WTC11 (cell line): ENCODE measurements around the gene SLC20A1. TPM values are rescaled to one million over a fixed set of nuclear protein-coding genes. Genes with fewer than 3 reads are reported as not detected.
"Not testable (repeated sequence)": the region's sequence is repeated elsewhere in the genome, so short reads cannot be mapped to it uniquely, and the experiment has no call there.

Source experiments
- ATAC-seq: fragments of 200-7000 bp; cut with Tn5 transposase; 2 replicates; pipeline ENCODE4 v1.10.0; 2021; ENCODE audit warnings: mild to moderate bottlenecking, moderate library complexity
- CTCF ChIA-PET: fragments of 300-600 bp; sonication (Branson Sonifier 250); formaldehyde crosslinking; loops from one replicate; lab custom pipeline; 2021; ENCODE audit warnings: antibody characterized with exemption; lab: Charles Lee
- POLR2A ChIA-PET: fragments of 350-600 bp; sonication (Branson Sonifier 250); formaldehyde crosslinking; loops from one replicate; lab custom pipeline; 2021; ENCODE audit warnings: antibody characterized with exemption; lab: Charles Lee
- DNase-seq: peaks from one replicate; pipeline ENCODE4 v3.0.0; 2021; ENCODE audit warnings: low spot score
- H3K27ac Mint-ChIP-seq: 2 replicates; pipeline ENCODE4 v1.8.0; 2021; ENCODE audit warnings: mixed read lengths
- H3K27me3 Mint-ChIP-seq: 2 replicates; pipeline ENCODE4 v1.8.0; 2021; ENCODE audit warnings: low read depth, mild to moderate bottlenecking, moderate library complexity, mixed read lengths
- H3K36me3 Mint-ChIP-seq: 2 replicates; pipeline ENCODE4 v1.8.0; 2021; ENCODE audit warnings: mixed read lengths
- H3K4me1 Mint-ChIP-seq: 2 replicates; pipeline ENCODE4 v1.8.0; 2022; ENCODE audit warnings: mixed read lengths
- H3K4me3 Mint-ChIP-seq: 2 replicates; pipeline ENCODE4 v1.8.0; 2021; ENCODE audit warnings: mild to moderate bottlenecking, moderate library complexity, mixed read lengths
- H3K9me3 Mint-ChIP-seq: 2 replicates; pipeline ENCODE4 v1.8.0; 2021; ENCODE audit warnings: mixed read lengths
- FOXJ3 ChIP-seq: sonication (generic); formaldehyde crosslinking; IDR thresholded peaks from 2 replicates; pipeline ENCODE4 v1.9.0; 2021; ENCODE audit warnings: missing genetic modification reagents, mild to moderate bottlenecking, borderline replicate concordance
- JAZF1 ChIP-seq: fragments of 250-450 bp; sonication (Bioruptor Pico); IDR thresholded peaks from 2 replicates; pipeline ENCODE4 v1.9.0; 2021; ENCODE audit warnings: moderate library complexity, mild to moderate bottlenecking, inconsistent platforms
- JUN ChIP-seq: sonication (generic); formaldehyde crosslinking; IDR thresholded peaks from 2 replicates; pipeline ENCODE4 v1.8.0; 2023; ENCODE audit warnings: mild to moderate bottlenecking, missing genetic modification reagents
- KAT7 ChIP-seq: sonication (generic); formaldehyde crosslinking; IDR thresholded peaks from 2 replicates; pipeline ENCODE4 v1.8.1; 2023; ENCODE audit warnings: missing genetic modification reagents, mild to moderate bottlenecking, borderline replicate concordance
- MLX ChIP-seq: sonication (generic); formaldehyde crosslinking; IDR thresholded peaks from 2 replicates; pipeline ENCODE4 v1.8.1; 2023; ENCODE audit warnings: mild to moderate bottlenecking, missing genetic modification reagents, moderate library complexity
- NFATC4 ChIP-seq: fragments of 250-450 bp; sonication (Bioruptor Pico); IDR thresholded peaks from 2 replicates; pipeline ENCODE4 v1.9.0; 2021; ENCODE audit warnings: mild to moderate bottlenecking
- NFE2L1 ChIP-seq: sonication (generic); formaldehyde crosslinking; IDR thresholded peaks from 2 replicates; pipeline ENCODE4 v1.8.1; 2023; ENCODE audit warnings: missing genetic modification reagents
- OVOL2 ChIP-seq: fragments of 250-450 bp; sonication (Bioruptor Pico); IDR thresholded peaks from 2 replicates; pipeline ENCODE4 v1.9.0; 2021; ENCODE audit warnings: mild to moderate bottlenecking, borderline replicate concordance
- PRDM15 ChIP-seq: sonication (generic); formaldehyde crosslinking; IDR thresholded peaks from 2 replicates; pipeline ENCODE4 v1.8.0; 2022; ENCODE audit warnings: missing genetic modification reagents
- RORB ChIP-seq: fragments of 250-450 bp; sonication (Bioruptor Pico); IDR thresholded peaks from 2 replicates; pipeline ENCODE4 v1.9.0; 2021; ENCODE audit warnings: mild to moderate bottlenecking
- SP1 ChIP-seq: sonication (generic); formaldehyde crosslinking; conservative IDR thresholded peaks from 2 replicates; pipeline ENCODE4 v1.8.1; 2022; ENCODE audit warnings: missing genetic modification reagents
- ZNF219 ChIP-seq: sonication (generic); formaldehyde crosslinking; IDR thresholded peaks from 2 replicates; pipeline ENCODE4 v1.8.0; 2023; ENCODE audit warnings: missing genetic modification reagents, mild to moderate bottlenecking, borderline replicate concordance
- ZNF416 ChIP-seq: fragments of 250-450 bp; sonication (Bioruptor Pico); IDR thresholded peaks from 2 replicates; pipeline ENCODE4 v1.9.0; 2021; ENCODE audit warnings: mild to moderate bottlenecking, inconsistent platforms
- total RNA-seq: library from RNA; stranded (reverse); gene quantifications from 3 replicates; pipeline ENCODE4 v1.2.3, GENCODE V29; 2021
- TF ChIP-seq, protein P1 (sequence below): sonication (generic); formaldehyde crosslinking; IDR thresholded peaks from 2 replicates; pipeline ENCODE4 v1.8.1; 2023; ENCODE audit warnings: mild to moderate bottlenecking, missing genetic modification reagents, moderate library complexity
- TF ChIP-seq, protein P2 (sequence below): sonication (generic); formaldehyde crosslinking; IDR thresholded peaks from 2 replicates; pipeline ENCODE4 v1.8.0; 2023; ENCODE audit warnings: missing genetic modification reagents, mild to moderate bottlenecking, borderline replicate concordance
- TF ChIP-seq, protein P3 (sequence below): sonication (generic); formaldehyde crosslinking; IDR thresholded peaks from 2 replicates; pipeline ENCODE4 v1.8.0; 2022; ENCODE audit warnings: mild to moderate bottlenecking, missing genetic modification reagents

Gene SLC20A1
- total RNA-seq, 1 experiment from 2014 or later, result 59.9 TPM

DNA sequence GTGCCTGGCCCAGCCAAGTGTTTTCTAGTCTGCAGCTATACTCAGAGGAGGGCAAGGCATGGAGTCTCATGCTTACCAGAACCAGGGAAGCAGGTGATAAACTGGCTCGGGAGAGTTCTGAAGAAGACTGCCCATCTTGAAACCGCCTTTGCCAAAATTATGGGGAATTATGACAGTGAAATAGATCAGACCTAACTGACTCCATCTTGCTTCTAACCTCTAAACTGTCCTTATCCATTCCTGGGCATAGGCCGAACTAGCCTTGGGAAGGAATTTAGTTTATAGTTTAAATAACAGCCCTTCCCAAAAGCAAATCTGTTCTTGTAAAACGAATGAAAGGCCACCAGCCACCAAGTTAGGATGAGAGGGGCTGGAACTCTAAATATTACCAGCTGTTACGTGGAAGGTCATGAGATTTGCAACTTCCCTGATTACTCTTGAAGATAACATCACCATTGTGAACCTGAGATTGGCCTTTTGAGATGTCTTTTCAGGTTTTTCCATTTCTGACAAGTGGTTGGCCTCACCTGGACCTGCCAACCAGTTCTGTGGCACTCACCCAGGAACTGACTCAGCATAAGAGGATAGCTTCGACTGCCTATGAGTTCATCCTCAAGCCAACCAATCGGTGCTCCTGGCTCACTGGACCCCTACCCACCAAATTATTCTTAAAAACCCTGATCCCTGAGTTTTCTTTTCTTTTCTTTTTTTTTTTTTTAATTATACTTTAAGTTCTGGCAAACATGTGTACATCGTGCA lies 37.9 kb upstream of the SLC20A1 start:
- no peaks in the 10 kb centered on the region for H3K4me1 Mint-ChIP-seq

DNA sequence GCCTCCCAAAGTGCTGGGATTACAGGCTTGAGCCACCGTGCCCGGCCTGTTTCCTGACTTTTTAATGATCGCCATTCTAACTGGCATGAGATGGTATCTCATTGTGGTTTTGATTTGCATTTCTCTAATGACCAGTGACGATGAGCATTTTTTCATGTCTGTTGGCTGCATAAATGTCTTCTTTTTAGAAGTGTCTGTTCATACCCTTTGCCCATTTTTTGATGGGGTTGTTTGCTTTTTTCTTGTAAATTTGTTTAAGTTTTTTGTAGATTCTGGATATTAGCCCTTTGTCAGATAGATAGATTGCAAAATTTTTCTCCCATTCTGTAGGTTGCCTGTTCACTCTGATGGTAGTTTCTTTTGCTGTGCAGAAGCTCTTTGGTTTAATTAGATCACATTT lies 36.4 kb upstream of the SLC20A1 start:
- Mint-ChIP-seq H3K27me3 (peaks cover 19% of the 10 kb centered on the region), H3K4me1 (peaks cover 11% of the 10 kb centered on the region), H3K9me3 (peaks cover 11% of the 10 kb centered on the region)
- CTCF ChIA-PET, POLR2A ChIA-PET, H3K4me3 Mint-ChIP-seq, ATAC-seq, H3K27ac Mint-ChIP-seq, DNase-seq, H3K36me3 Mint-ChIP-seq: not testable (repeated sequence)

More for the DNA sequence above, 37.9 kb upstream of the SLC20A1 start:
- CTCF ChIA-PET, result interaction anchor here (0.7 to 2.9 kb wide), 5 partner anchors 9 to 119 kb away, joined by 3 to 12 read pairs (median 6); partner anchors contain the start of gene SLC20A1
- Mint-ChIP-seq H3K4me3 (no peak overlapping the region), H3K9me3 (peaks cover 11% of the 10 kb centered on the region)
- TF ChIP-seq OVOL2 (CRISPR knock-in tag), result no peak
- TF ChIP-seq JUN (CRISPR knock-in tag), result no peak
- no peak for TF ChIP-seq FOXJ3
- no peak for TF ChIP-seq SP1
- no peak for TF ChIP-seq PRDM15 (CRISPR knock-in tag)
- TF ChIP-seq NFE2L1 (CRISPR knock-in tag), result no peak
- TF ChIP-seq, protein P1, sequence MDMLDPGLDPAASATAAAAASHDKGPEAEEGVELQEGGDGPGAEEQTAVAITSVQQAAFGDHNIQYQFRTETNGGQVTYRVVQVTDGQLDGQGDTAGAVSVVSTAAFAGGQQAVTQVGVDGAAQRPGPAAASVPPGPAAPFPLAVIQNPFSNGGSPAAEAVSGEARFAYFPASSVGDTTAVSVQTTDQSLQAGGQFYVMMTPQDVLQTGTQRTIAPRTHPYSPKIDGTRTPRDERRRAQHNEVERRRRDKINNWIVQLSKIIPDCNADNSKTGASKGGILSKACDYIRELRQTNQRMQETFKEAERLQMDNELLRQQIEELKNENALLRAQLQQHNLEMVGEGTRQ (CRISPR knock-in tag), result no peak
- TF ChIP-seq RORB (CRISPR knock-in tag), result no peak
- TF ChIP-seq KAT7 (CRISPR knock-in tag), result no peak
- TF ChIP-seq, protein P2, sequence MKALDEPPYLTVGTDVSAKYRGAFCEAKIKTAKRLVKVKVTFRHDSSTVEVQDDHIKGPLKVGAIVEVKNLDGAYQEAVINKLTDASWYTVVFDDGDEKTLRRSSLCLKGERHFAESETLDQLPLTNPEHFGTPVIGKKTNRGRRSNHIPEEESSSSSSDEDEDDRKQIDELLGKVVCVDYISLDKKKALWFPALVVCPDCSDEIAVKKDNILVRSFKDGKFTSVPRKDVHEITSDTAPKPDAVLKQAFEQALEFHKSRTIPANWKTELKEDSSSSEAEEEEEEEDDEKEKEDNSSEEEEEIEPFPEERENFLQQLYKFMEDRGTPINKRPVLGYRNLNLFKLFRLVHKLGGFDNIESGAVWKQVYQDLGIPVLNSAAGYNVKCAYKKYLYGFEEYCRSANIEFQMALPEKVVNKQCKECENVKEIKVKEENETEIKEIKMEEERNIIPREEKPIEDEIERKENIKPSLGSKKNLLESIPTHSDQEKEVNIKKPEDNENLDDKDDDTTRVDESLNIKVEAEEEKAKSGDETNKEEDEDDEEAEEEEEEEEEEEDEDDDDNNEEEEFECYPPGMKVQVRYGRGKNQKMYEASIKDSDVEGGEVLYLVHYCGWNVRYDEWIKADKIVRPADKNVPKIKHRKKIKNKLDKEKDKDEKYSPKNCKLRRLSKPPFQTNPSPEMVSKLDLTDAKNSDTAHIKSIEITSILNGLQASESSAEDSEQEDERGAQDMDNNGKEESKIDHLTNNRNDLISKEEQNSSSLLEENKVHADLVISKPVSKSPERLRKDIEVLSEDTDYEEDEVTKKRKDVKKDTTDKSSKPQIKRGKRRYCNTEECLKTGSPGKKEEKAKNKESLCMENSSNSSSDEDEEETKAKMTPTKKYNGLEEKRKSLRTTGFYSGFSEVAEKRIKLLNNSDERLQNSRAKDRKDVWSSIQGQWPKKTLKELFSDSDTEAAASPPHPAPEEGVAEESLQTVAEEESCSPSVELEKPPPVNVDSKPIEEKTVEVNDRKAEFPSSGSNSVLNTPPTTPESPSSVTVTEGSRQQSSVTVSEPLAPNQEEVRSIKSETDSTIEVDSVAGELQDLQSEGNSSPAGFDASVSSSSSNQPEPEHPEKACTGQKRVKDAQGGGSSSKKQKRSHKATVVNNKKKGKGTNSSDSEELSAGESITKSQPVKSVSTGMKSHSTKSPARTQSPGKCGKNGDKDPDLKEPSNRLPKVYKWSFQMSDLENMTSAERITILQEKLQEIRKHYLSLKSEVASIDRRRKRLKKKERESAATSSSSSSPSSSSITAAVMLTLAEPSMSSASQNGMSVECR (CRISPR knock-in tag), result no peak
- no peak for TF ChIP-seq MLX (CRISPR knock-in tag)
- TF ChIP-seq, protein P3, sequence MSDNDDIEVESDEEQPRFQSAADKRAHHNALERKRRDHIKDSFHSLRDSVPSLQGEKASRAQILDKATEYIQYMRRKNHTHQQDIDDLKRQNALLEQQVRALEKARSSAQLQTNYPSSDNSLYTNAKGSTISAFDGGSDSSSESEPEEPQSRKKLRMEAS (CRISPR knock-in tag), result no peak
- TF ChIP-seq NFATC4, result no peak
- no peak for TF ChIP-seq JAZF1 (CRISPR knock-in tag)
- TF ChIP-seq ZNF416, result no peak
- TF ChIP-seq ZNF219 (CRISPR knock-in tag), result no peak
- TF ChIP-seq, all 79 proteins: peak for 0
- POLR2A ChIA-PET, result no interaction called here
- no peaks in the 10 kb centered on the region for H3K36me3 Mint-ChIP-seq
- H3K27ac Mint-ChIP-seq, result no peak overlapping the region
- DNase-seq, result no peak
- peaks cover 17% of the 10 kb centered on the region for H3K27me3 Mint-ChIP-seq
- no peak for ATAC-seq

- H3K27ac Mint-ChIP-seq, ATAC-seq, H3K4me3 Mint-ChIP-seq, H3K36me3 Mint-ChIP-seq, DNase-seq, POLR2A ChIA-PET: not testable (repeated sequence)
- peaks cover 22% of the 10 kb centered on the region for H3K4me1 Mint-ChIP-seq
- CTCF ChIA-PET, result interaction anchor here (1.9 kb wide), 1 partner anchor 33 kb away, joined by 5 read pairs; no protein-coding TSS in a partner anchor
- peaks cover 19% of the 10 kb centered on the region for H3K27me3 Mint-ChIP-seq
- peaks cover 11% of the 10 kb centered on the region for H3K9me3 Mint-ChIP-seq
Observed at GRCh38 chr2:112612283-112612682, 33.5 kb upstream of the SLC20A1 start.
